ENCODE data around the gene SMARCD3. TPM values are rescaled to one million over a fixed set of nuclear protein-coding genes. Genes with fewer than 3 reads are reported as not detected.

SMARCD3 gene
- total RNA-seq, 1 donor from 2014 or later: 112 TPM

DNA sequence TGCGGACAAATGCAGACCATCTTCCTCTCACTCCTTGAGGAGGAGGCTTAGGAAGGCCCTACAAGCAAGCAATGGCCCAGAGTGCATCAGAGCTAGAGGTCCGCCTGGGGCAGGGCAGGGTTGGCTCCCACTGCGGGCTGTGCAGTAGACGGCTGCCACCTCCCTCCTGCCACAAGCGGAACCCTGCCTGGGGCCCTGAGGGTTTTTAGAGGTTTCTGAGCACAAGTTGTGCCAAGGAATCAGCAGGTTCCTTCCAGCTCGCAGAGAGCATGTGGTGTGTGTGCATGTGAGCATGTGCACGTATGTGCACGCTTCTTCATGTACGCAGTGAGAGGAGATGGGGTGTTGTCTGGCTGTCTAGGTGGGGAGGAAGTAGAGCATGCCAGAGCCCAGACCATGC is 25.9 kb upstream of the SMARCD3 start:
- intact Hi-C loops (cut with DNase I): no loop called here
- no peak for DNase-seq (ENCODE audit: low spot score)

DNA sequence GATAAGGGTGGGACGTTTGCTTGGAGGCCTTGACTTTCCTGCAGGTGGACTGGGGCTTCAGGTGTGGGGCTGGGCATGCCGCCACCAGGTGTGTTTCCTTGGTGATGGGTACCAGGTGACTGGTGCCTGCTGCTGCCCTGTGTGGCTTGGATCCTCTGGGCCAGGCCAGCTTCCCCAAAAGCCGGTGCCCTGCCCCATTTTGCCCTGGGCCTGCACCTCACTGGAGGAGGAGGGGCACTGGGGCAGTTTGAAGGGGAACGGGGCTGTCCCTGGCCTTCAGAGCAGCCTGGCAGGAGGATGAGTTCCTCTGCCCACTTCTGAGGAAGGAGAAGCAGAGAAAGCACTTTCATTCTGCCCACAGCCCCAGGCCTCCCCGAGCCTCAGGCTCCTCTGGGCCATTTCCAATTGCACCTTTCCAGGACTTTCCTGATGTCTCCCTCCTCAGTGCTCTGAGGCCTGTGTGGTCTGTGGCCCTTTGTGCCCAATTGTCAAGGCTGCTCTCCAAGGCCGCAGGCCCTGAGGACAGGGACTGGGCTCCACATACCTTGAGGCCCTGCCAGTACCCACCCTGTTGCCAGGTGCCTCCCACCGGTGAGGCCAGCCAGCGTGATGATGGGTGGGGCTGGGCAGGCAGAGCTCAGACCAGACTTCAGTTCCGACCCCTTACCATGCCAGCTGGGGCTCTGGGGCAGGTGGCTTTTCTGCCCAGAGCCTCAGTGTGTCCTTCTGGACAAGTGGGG is 25.3 kb upstream of the SMARCD3 start:
- peak; percentile 85 for DNase-seq (ENCODE audit: low spot score)
- intact Hi-C loops (cut with DNase I): no loop called here

DNA sequence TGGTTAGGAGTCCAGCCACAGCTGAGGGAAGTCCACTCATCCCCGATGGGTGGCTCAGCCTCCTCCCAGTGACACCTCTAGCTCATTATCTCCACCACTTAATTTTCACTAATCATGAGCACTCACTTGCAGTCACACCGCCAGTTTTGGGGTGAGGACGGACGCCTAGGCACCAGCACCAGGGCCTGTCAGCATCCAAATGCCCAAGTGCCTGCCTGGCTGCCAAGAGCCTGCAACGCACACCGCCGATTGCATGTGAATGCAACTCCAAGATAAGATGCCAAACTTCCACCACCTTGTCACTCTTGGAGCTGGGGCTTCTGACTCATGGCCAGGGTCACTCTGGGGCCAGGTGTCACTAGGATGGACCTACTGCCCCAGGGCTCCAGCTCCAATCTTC is 24.4 kb upstream of the SMARCD3 start:
- intact Hi-C loops (cut with DNase I): no loop called here
- no peak for DNase-seq (ENCODE audit: low spot score)

DNA sequence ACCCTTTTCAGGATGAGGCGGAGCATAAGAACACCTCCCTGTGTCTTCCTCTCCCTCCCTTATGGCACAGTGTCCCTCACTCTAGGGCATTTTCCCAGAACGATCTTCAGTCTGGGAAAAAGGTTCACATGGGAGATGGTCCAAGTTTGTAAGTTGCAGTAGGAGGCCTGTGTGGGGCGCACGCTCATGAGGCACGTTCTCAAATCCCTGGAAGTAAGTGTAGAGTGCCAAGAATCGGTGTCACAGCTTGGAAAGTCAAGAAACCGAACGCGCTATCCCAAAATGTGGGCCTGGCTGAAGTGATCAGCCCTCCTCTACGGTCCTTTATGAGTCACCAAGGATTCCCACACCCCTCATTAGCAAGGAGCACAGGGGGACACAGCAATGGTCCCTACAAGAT is 23.9 kb upstream of the SMARCD3 start:
- intact Hi-C loops (cut with DNase I): no loop called here
- no peak for DNase-seq (ENCODE audit: low spot score)

DNA sequence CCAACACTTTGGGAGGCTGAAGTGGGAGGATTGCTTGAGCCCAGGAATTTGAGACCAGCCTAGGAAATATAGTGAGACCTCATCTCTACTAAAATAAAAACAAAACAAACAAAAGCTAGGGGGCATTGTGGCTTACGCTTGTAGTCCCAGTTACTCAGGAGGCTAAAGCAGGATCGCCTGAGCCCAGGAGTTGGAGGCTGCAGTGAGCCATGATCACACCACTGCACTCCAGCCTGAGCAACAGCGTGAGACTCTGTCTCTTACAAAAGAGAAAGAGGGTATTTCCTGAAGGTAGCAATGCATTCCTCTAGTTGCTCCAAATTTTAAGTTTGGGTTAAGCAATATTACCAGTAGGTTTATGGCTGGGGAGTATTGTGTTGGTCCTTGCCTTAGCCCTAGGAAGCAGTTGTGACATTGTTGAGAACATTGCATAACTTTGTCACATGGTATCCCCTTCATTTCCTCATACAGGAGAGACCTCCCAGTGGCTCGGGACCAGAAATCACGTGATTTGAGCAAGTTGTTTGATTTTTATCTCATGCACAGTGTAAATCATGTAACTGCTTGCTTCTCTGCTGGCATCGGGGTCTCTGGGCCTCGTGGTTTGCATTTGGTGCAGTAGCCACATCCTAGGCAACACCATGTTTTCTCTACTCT is 23.3 kb upstream of the SMARCD3 start:
- intact Hi-C loops (cut with DNase I): no loop called here
- DNase-seq (ENCODE audit: low spot score): no peak

DNA sequence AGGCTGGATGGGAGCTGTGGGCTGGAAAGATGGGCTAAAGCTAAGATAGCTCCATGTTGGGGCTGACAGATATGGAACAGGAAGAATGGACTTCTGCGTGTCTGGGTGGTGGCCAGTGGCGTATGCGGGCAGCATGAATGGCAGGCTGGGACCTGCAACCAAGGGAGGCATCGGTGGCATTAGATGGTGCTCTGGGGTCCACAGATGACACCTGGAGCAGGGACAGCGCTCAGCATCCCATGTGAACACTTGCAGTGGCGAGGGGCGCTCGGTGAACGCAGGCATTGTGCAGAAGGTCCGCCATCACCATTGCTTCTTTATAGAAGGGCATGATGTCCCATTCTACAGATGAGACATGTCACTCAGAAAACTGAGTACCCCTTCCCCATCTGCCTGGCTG is 21.0 kb upstream of the SMARCD3 start:
- DNase-seq (ENCODE audit: low spot score): no peak
- intact Hi-C loops (cut with DNase I): no loop called here

DNA sequence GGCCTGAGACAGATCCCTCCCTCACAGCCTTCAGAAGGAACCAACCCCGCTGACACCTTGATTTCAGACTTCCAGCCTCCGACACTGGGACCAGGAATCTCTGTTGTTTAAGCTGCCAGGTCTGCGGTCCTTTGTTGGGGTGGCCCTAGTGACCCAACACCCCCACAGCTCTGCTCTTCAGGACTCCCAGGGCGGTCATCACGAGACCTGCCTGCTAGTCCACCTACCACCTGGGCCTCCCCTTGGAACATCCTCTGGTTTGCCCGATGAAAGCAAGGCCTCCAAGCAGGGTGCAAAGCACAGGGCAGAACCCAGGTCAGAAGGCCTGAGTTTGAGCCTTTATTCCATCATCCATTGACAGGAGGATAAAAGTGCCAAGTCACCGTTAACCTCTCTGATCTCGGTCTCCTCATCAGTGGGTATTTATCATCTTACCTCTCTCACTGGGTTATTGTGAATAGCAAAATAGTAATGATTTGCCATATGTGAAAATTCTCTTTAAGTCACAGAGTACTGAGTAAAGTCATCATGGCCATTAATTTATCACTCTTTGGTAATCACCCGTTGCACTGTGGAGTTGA is 16.9 kb upstream of the SMARCD3 start:
- intact Hi-C loops (cut with DNase I): no loop called here

DNA sequence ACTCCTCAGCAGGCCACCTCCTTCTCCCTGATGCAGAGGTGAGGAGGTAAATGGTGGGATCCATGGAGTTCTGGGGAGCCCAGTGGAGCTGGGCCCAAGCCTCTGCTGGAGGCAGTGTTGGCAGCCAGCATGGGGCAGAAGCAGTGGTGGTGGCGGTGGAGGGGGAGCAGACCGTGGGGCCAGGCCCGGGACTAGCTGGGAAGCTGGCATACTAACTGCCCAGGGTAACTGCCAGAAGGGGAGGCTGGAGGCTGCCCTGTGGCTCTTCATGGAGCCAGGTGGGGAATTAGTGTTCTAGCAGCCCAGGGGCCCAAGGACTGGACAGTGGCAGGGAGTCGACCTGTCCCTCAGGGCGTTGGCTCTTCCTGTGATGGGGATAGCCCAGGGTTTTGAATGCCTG is 16.1 kb upstream of the SMARCD3 start:
- no peak for DNase-seq (ENCODE audit: low spot score)
- intact Hi-C loops (cut with DNase I): no loop called here

More for the DNA sequence above, 16.9 kb upstream of the SMARCD3 start:
- DNase-seq (ENCODE audit: low spot score): no peak

DNA sequence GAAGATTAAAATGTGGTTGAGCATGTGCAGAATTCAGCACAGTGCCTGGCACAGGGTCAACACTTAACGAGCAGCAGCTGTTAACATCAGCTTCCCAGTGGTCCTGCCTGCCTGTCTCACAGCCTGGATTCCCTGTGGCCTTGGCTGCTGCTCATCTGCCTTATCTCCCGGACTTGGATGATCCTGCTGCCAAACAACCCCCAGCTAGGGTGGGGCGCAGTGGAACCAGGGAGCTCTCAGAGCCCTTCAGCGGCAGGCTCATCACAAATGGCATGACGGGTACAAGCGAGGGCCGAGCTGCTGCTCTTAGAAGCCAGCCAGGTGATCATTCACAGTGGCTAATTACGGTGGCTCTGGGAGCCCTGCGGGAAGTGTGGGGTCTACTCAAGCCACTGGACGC is 13.0 kb upstream of the SMARCD3 start:
- no peak for DNase-seq (ENCODE audit: low spot score)
- intact Hi-C loops (cut with DNase I): no loop called here

DNA sequence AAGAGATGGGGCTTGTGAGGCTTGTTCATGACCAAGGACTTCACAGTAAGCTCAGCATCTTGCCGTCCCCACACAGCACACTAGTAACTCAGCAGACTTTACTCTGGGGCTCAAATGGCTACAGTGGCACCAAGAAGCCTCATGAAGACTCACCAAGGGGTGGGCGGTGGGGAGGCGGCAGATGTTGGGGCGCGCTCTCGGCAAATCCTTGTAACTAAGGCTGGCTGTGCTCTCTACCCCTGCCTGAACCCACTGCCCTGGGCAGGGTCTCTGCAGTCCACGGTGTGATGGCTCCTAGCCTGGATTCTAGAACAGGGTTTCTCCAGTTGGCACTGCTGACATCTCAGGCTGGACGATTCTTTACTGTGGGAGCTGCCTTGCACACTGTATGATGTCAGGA is 12.4 kb upstream of the SMARCD3 start:
- intact Hi-C loops (cut with DNase I): no loop called here
- no peak for DNase-seq (ENCODE audit: low spot score)

DNA sequence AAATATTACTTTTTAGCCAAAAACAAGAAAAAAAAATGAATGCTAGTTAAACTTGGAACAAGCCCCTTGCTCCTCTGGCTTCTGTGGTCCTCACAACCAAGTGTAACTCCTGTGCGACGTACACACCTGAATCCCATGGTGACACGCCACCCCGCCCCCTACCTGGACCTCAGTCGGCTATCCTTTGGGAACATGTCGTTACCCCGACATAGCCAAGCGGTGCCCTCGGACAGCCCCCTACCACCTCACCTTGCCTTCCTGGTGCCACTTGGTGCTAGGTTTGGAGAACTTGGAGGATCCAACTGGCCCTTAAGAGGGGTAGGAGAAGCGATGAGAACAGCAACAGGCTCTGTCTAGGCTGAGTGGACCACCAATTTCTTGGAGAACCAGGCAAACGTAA is 12.0 kb upstream of the SMARCD3 start:
- intact Hi-C loops (cut with DNase I): no loop called here
- DNase-seq (ENCODE audit: low spot score): no peak

DNA sequence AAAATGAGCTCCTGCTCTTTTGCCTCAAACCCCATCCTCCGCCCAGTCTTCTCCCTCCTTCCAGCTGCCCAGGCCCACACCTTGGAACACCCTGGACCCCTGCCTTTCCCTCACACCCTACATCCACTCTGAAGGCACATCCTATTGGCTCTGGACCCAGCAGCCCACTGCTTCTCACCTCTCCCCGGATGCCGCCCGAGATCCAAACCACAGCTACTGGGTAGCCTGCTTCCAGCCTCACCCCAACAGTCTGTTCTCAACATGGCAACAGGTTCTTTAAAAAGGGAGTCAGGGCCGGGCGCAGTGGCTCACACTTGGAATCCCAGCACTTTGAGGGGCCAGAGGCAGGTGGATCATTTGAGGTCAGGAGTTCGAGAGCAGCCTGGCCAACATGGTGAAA is 9.5 kb upstream of the SMARCD3 start:
- intact Hi-C loops (cut with DNase I): no loop called here
- no peak for DNase-seq (ENCODE audit: low spot score)

DNA sequence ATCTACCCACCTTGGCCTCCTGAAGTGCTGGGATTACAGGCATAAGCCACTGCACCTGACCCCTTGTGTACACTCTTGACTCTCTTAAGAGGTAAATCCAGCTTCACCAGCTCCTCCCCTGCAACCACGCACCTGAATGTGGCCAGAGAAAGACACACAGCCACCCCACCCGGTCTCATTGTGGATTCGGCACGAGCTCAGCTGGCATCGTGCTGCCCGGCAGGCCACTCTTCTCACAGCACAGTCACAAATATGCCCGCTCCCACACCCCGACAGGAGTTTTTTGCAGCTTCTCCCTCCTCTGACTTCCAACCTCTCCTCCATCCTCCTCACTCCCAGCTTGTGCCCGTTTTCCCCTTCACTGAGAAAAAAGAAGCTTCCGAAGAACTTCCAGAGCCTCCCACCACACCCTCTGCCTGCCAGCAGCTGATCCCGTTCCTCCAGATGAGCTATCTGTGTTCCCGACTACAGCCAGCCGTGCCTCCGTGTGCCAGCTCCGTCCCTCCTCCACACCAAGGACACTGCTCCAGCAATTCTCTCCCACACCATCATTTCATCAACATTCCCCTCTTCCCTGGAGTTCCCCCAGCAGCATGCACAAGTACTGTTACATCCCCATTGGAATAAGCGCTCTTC is 8.0 kb upstream of the SMARCD3 start:
- no peak for DNase-seq (ENCODE audit: low spot score)
- intact Hi-C loops (cut with DNase I): no loop called here

DNA sequence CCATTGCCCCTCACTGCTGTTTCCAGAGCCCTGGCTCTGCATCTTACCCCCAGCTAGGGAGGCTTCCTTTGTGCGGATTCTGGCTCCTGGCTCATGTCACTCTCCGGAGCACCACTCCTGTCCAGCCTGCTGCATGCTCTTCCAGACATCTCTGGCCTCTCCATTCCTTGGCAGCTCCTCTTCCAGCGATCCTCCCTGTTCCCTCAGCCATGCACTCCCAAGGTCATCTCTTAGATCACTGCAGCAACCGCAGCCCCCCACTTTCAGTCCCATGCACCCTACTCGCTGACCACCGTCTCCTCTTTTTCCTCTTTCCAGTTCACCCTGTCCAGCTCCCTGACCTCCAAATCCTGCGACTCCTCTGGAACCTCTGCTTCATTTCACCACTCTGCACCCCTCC is 6.9 kb upstream of the SMARCD3 start:
- intact Hi-C loops (cut with DNase I): no loop called here
- no peak for DNase-seq (ENCODE audit: low spot score)

DNA sequence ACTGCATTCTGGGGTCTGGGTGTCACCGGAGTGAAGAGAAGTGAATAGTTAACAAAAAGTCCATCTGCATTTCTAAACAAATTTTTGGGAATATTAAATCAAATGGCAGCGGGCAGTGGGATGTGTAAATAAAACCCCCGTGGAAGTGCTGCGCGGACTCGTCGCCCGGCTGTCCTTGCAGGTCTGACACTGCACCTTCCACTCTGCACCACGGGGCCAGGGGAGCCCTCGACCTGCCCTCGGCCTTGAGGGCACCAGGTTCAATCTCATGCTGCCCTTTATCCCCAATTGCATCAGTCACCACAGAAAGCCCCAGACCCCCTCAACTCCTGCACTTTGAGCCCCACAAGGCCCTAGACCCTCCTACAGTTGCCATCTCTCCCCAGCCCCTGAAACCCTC is 6.4 kb upstream of the SMARCD3 start:
- intact Hi-C loops (cut with DNase I): no loop called here
- no peak for DNase-seq (ENCODE audit: low spot score)

DNA sequence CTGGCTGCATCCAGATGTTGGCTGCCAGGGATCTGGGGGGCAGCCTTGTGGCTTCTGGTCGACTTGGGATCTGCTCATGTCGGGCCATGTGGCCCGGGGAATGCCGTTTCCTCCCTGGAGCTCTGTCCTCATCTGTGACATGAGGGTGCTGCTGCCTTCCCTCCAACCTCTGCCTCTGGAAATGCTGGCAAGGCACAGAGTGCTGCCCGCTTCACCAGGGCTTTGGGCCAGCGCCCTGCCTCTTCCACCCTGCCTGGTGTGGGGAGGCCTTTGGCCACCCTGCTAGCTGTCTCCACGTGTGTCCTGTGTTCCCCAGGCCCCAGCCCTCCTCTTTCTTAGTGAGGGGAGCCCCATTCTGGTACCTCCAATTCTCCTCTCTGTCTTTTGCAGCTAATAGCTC is 5.8 kb upstream of the SMARCD3 start:
- intact Hi-C loops (cut with DNase I): no loop called here
- DNase-seq (ENCODE audit: low spot score): no peak

DNA sequence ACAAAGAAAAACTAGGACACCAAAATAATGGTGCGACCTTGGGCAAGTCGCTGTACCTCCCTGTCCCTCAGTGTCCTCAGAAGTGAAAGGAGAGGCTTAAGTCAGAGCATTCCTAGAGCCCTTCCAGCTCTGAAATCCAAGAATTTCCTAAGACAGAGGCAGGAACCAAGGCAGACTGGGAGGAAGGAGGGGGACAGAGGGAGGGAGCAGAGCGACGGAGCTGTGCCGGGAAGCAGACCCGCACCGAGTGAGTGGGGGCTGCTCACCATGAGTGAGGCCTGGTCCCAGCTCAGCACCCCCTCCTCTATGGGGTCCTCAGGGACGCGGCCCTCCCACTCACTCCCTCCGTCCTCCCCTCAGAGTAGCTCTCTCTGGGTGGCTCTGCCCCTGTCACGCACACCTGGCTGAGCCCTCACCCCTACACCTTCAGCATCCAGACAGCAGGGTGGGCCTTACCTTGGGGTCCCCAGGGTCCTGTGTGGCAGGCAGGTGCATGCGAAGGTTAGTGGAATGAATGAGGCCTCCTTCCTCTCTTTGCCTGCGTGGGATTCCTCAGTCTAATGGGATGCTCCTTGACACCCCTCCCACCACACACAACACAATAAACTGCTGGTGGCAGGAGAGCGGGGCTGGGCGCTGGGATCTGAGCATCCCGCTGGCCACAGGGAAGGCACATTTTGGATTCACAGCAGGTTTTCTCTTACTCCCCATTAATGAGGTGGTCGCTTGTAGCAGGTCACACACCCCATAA is 4.6 kb upstream of the SMARCD3 start:
- DNase-seq (ENCODE audit: low spot score): no peak
- intact Hi-C loops (cut with DNase I): no loop called here

DNA sequence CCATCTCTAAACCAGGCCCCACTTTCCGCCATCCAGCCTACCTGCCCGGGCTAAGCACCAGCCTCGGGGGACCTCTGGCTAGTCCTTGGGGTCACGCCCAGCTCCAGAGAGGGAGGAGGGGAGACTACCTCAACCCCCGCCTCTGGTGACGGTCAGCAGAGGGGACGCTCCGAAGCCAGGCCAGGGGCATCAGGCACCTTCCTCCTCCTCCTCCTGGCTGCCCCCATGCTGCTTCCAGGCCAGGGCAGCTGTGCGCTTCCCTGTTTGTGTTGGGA is 4.0 kb upstream of the SMARCD3 start:
- DNase-seq (ENCODE audit: low spot score): no peak
- intact Hi-C loops (cut with DNase I): no loop called here

DNA sequence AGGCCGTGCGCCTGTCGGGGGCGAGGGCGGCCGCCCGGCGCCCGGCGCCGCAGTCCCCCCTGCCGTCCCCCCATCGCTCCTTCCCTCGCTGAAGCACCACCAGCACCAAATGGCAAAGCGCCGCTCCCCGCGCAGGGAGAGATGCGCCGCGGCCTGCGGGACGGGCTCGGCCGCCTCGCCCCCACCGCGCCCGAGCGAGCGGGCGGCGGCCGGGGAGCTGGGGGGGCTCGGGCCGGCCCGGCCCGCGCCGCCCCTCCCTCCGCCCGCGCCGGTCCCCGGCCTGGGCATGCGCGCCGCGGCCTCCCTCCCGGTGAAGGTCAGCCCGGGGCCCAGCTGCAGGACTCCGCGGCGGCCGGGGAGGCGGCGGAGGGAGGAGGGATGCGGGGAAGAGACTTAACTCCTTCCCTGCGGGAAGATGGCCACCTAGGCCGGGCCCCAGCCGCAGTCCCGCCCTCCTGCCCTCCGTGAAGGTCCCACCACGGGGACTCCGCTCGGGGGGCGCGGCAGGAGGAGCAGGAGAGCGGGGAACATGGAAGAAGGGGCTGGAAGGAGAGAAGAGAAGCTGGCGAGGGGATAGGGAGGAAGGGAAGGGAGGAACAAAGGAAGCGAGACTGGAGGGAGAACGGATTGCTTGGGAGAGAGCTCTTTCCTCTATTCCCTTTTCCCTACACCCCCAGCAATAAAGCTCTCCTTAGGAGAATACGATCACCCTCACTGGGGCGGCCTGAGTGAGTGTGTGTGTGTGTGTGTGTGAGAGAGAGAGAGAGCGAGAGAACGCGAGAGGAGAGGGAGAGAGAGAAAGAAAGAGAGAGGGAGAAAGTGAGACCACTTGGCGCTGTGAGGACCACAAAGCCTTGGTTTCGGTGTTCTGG is 3.4 kb upstream of the SMARCD3 start:
- intact Hi-C loops (cut with DNase I): no loop called here
- peak; percentile 88 for DNase-seq (ENCODE audit: low spot score)

DNA sequence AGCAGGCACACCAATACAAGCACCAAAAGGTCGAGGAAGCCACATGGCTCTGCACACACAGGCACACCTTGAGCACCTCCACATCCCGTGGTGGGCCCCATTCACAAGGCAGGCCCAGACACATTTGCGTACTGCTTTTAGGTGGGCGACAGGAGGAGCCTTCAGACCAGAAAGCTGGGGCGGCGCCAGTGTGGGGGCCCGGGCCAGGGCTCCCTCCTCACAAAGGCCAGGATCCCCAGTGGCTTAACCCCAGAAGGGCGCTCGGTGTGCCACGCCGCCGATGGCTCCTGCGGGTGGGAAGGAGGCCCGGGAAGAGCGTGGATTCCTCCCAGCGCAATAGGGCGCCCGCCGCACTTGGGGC is 2.8 kb upstream of the SMARCD3 start:
- intact Hi-C loops (cut with DNase I): no loop called here
- no peak for DNase-seq (ENCODE audit: low spot score)
